HFF-Myc (cell line): ENCODE measurements around the gene BRSK2.

Experiments
- DNase-seq: peaks from one replicate; pipeline ENCODE4 v3.0.0-alpha.2; 2011; ENCODE audit warnings: low read depth; ENCODE audit errors: extremely low read depth
- H3K4me3 ChIP-seq: replicated peaks from 2 replicates; pipeline ENCODE4 v1.5.1; 2011; ENCODE audit warnings: low read depth, mild to moderate bottlenecking, control low read depth, low read length
- TF ChIP-seq, protein P1 (sequence below): IDR thresholded peaks from 2 replicates; pipeline ENCODE4 v1.5.1; 2012; ENCODE audit warnings: mild to moderate bottlenecking, low read depth, low read length, control low read depth; ENCODE audit errors: missing control alignments

The BRSK2 gene

DNA sequence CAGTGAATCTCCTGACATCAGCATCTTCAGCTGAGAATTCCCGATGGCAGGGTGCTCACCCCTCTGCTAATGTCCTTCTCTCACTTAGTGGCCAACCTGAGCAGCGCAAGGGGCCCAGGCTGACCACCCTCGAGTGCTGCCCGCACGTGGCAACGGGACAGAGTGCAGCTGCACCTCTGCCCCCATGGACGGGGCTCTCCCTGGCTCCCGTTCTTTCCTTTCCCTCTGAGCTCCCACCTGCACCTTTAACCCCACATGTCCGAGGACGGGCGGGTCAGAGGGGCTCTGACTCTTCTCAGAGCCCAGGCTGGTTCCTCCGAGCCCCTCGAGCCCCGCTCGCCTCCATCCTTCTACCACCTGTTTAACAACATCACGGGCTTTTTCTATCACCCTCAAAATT, 77.0 kb downstream of the BRSK2 start:
- DNase-seq = no peak
- TF ChIP-seq, protein P1, sequence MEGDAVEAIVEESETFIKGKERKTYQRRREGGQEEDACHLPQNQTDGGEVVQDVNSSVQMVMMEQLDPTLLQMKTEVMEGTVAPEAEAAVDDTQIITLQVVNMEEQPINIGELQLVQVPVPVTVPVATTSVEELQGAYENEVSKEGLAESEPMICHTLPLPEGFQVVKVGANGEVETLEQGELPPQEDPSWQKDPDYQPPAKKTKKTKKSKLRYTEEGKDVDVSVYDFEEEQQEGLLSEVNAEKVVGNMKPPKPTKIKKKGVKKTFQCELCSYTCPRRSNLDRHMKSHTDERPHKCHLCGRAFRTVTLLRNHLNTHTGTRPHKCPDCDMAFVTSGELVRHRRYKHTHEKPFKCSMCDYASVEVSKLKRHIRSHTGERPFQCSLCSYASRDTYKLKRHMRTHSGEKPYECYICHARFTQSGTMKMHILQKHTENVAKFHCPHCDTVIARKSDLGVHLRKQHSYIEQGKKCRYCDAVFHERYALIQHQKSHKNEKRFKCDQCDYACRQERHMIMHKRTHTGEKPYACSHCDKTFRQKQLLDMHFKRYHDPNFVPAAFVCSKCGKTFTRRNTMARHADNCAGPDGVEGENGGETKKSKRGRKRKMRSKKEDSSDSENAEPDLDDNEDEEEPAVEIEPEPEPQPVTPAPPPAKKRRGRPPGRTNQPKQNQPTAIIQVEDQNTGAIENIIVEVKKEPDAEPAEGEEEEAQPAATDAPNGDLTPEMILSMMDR = no peak
- H3K4me3 ChIP-seq = no peak overlapping the region

DNA sequence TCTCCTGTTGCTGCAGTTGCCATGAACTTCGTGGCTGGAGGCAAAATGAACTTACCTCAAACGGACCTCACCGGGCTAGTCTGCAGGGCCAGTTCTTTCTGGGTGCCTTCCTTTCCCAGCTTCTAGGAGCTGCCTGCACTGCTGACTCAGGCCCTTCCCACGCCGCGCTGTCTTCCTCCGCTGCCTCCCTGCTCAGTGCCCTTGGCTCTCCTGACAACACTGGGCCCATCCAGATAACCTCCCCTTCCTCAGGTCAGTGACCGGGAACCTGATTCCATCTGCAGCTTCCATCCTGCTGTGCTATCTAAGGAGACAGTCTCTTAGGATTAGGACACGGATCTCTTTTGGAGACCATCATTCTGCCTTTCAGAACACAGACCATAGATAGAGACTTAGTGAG, 77.5 kb downstream of the BRSK2 start:
- no peak for DNase-seq
- TF ChIP-seq, protein P1 = no peak
- no peak overlapping the region for H3K4me3 ChIP-seq

DNA sequence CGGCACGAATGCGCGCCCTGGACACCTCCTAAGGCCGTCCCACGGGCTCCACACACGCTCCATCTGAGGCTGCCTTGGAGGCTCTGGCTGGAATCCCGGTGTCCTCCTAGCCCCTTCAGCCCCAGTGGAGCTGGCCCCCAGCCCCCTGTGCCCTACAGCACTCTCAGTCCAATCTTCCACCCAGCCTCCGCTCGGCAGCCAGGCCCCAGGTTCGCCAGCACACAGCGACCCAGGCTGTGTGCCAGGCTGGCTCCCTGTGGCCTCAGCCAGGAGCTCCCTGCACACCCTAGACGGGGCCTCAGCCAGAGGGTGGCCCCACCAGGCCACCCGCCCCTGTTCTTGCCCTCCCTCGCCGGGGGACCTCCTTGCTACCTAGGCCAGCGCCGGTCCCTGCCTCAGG, 78.3 kb downstream of the BRSK2 start:
- TF ChIP-seq, protein P1 = no peak
- no peak for DNase-seq
- H3K4me3 ChIP-seq = no peak overlapping the region

DNA sequence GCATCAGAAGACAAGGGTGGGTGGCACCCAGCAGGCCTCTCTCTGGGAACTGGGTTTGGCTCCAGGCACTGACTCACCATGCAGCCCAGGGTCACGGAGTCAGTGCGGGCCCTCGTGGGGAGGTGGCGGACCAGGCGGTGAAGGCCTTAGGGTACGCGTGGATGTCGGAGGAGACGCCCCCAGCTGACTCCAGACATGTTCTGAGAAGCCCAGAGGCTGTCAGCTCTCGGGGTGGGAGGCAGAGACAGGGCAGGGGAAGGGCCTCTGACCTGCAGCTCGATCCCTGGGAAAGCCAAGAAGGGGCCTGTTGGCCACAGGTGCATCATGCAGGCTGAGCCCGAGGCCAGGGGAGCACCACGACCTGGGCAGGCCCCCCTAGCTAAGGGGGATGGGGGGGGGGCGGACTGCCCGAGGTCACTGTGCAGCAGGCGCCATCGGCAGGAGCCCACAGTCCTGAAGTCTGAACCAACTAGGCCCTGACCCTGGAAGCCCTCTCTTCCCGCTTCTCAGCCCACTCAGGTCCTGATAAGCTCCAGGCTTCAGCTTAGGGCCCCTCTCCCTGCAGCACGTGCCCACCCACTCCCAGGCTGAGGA, 78.8 kb downstream of the BRSK2 start:
- DNase-seq = no peak
- no peak overlapping the region for H3K4me3 ChIP-seq
- TF ChIP-seq, protein P1 = no peak

DNA sequence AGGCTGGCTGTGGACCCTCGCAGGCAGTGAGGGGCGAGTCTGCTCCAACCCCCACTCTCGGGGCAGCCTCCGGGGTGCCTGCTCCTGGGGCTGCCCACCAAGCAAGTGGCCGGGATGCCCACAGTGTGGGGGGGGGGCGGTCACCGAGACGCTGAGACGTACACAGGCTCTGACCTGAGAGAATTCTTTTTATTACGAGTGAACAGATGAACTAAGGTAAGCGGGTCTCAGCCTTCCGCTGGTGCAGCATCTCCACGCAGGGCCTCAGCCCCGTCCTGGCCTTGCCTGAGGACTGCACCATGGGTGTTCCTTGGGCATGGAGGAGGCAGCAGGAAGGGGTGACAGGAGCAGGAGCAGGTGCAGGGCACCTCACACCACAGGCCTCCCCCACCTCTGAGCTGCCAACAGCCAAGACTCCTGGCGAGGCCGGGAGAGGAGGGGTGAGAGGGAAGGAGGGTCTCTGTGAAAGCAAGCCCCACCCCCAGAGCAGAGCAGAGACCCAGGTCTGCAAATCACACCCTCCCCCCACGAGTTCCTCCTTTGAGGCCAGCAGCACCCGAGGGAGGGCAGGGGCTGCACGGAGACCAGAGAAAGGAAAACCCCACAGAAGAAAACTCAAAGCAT, 79.7 kb downstream of the BRSK2 start:
- TF ChIP-seq, protein P1 = no peak
- no peak overlapping the region for H3K4me3 ChIP-seq
- DNase-seq = no peak

DNA sequence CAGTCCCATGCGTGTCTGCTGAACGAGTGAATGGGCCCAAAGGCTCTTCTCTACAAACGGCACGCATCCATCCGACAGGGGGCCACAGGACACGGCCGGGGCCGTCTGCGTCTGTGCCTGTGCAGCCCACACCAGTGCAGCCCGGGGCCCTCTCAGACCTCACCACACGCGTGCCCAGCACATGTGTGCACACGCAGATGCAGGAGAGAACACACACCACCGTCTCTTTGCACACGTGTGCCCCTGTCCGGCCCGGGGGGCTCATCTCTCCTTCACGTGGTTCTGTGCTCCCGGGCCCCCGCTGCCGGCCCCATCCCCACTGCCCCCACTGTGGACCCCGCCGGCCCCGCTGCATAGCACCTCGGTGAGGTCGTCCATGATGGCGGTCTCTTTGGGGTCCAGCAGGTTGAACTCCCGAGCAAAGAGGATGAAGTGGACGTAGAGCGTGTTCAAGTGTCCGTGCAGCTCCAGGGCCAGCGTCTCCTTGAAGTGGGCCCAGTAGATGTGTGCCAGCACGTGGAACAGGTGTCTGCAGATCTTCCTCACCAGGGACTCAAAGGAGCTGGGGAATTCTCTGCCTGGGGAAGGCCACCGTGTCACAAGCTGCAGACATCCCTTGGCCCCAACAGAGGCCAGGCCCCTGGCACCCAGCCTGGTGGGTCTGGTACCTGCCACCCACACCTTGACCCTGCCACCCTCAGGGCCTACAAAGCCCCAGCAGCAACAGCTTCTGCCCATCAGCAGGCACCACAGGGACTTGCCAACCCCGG, 80.4 kb downstream of the BRSK2 start:
- DNase-seq = no peak
- TF ChIP-seq, protein P1 = no peak
- no peak overlapping the region for H3K4me3 ChIP-seq
